Sciatic nerve (tissue), 2 donors: ENCODE results near the gene ZNF774. TPM values are rescaled to one million over a fixed set of nuclear protein-coding genes. Genes with fewer than 3 reads are reported as not detected.
"Not testable (repeated sequence)": the region's sequence is repeated elsewhere in the genome, so short reads cannot be mapped to it uniquely, and the experiment has no call there.

Experiments
- ATAC-seq: fragments of 200-7000 bp; cut with Tn5 transposase; one replicate; pipeline ENCODE4 v1.9.1; 2020; ENCODE audit warnings: mild to moderate bottlenecking, moderate library complexity
- DNase-seq: peaks from one replicate; pipeline ENCODE4 v3.0.0-alpha.2; 2020; ENCODE audit warnings: low spot score
- intact Hi-C: fragments of 100-400 bp; cut with DNase I; formaldehyde crosslinking; loops from one replicate; pipeline ENCODE4 v1.14.2; 2022
- total RNA-seq: library from RNA; stranded (reverse); fragmentation: NEBNext Ultra II Directional; extraction: Animal tissue kit (Norgen Biotek cat#: 25700); gene quantifications from one replicate; pipeline ENCODE4 v1.2.1, GENCODE V29; 2021
- donor health status: DM: no; HTN: no; CAD: no.
- donor health status: DM: no; HTN: no; CAD: no.

ZNF774 gene
- total RNA-seq = 5.1 TPM

GRCh38 chr15:90352107-90352893 is at the start of gene ZNF774:
TSS of gene ZNF774 (plus strand) at chr15:90352284. CDS start at chr15:90354661, 2,377 bp downstream.
- ATAC-seq (peak; percentile 99), DNase-seq (peak; percentile 92)
- intact Hi-C loops = no loop called here

- ATAC-seq, DNase-seq, intact Hi-C loops: not testable (repeated sequence)
Observed at GRCh38 chr15:90305355-90305754, 46.7 kb upstream of the ZNF774 start.

- no peak for ATAC-seq
- no peak for DNase-seq
Observed at GRCh38 chr15:90305932-90306331, 46.2 kb upstream of the ZNF774 start.

GRCh38 chr15:90306560-90306959 is 45.5 kb upstream of the ZNF774 start:
- no peak for DNase-seq
- peak; percentile 44 for ATAC-seq
- intact Hi-C loops = no loop called here

More at GRCh38 chr15:90305932-90306331, 46.2 kb upstream of the ZNF774 start:
- intact Hi-C loops = no loop called here

- intact Hi-C loops = no loop called here
- ATAC-seq = no peak
Observed at GRCh38 chr15:90307661-90308060, 44.4 kb upstream of the ZNF774 start.

GRCh38 chr15:90309020-90309419 is 43.1 kb upstream of the ZNF774 start:
- intact Hi-C loops = no loop called here
- ATAC-seq (no peak), DNase-seq (no peak)

More at GRCh38 chr15:90307661-90308060, 44.4 kb upstream of the ZNF774 start:
- DNase-seq = no peak

GRCh38 chr15:90315278-90315982 is 36.7 kb upstream of the ZNF774 start:
- intact Hi-C loops = no loop called here

GRCh38 chr15:90316139-90316538 is 35.9 kb upstream of the ZNF774 start:
- intact Hi-C loops = no loop called here
- DNase-seq = no peak
- no peak for ATAC-seq

More at GRCh38 chr15:90315278-90315982, 36.7 kb upstream of the ZNF774 start:
- DNase-seq (peak; percentile 76), ATAC-seq (peak; percentile 93)

GRCh38 chr15:90318591-90318990 is 33.5 kb upstream of the ZNF774 start:
- ATAC-seq (no peak), DNase-seq (no peak)
- intact Hi-C loops = no loop called here

- DNase-seq (peak; percentile 84), ATAC-seq (peak; percentile 89)
- intact Hi-C loops = no loop called here
Observed at GRCh38 chr15:90320062-90320884, 31.8 kb upstream of the ZNF774 start.

GRCh38 chr15:90320885-90321278 is 31.2 kb upstream of the ZNF774 start:
- DNase-seq (no peak), ATAC-seq (no peak)
- intact Hi-C loops = no loop called here

- intact Hi-C loops = no loop called here
- ATAC-seq (no peak), DNase-seq (no peak)
Observed at GRCh38 chr15:90322538-90322937, 29.5 kb upstream of the ZNF774 start.

GRCh38 chr15:90325726-90326125 is 26.4 kb upstream of the ZNF774 start:
- no peak for ATAC-seq
- intact Hi-C loops = loop anchor here (5.0 kb wide), 1 partner anchor 157 kb away; no protein-coding TSS in a partner anchor
- DNase-seq = no peak

- ATAC-seq (no peak), DNase-seq (no peak)
- intact Hi-C loops = loop anchor here (5.0 kb wide), 1 partner anchor 156 kb away; no protein-coding TSS in a partner anchor
Observed at GRCh38 chr15:90326441-90326840, 25.6 kb upstream of the ZNF774 start.

- intact Hi-C loops = loop anchor here (5.0 kb wide), 1 partner anchor 155 kb away; no protein-coding TSS in a partner anchor
Observed at GRCh38 chr15:90327311-90327710, 24.8 kb upstream of the ZNF774 start.

GRCh38 chr15:90334304-90334731 is 17.8 kb upstream of the ZNF774 start:
- ATAC-seq (no peak), DNase-seq (no peak)
- intact Hi-C loops = no loop called here

More at GRCh38 chr15:90327311-90327710, 24.8 kb upstream of the ZNF774 start:
- no peak for ATAC-seq
- no peak for DNase-seq

GRCh38 chr15:90336705-90337141 is 15.4 kb upstream of the ZNF774 start:
- no peak for DNase-seq
- intact Hi-C loops = no loop called here
- ATAC-seq = peak; percentile 63

GRCh38 chr15:90337256-90337655 is 14.8 kb upstream of the ZNF774 start:
- no peak for DNase-seq
- no peak for ATAC-seq
- intact Hi-C loops = no loop called here

- DNase-seq (no peak), ATAC-seq (no peak)
- intact Hi-C loops = no loop called here
Observed at GRCh38 chr15:90338532-90338931, 13.6 kb upstream of the ZNF774 start.
